Ovary (tissue), 3 donors: Measurements from ENCODE around the gene SMIM10L1.

ENCODE experiments used
- CTCF ChIP-seq, 3 donors: fragments of 450-650 bp in 2 of 3; fragments of 200-600 bp in 1 of 3; IDR thresholded peaks; one replicate each; pipeline versions ENCODE4 v1.5.1 to v1.8.0; 2016 to 2022; ENCODE audit warnings: antibody characterized with exemption in 3 of 3, mild to moderate bottlenecking in 1 of 3
- EP300 ChIP-seq: sonication (generic); formaldehyde crosslinking; IDR thresholded peaks from one replicate; pipeline ENCODE4 v1.6.1; 2017; ENCODE audit warnings: antibody characterized with exemption
- donor health status: DM: no; HTN: no; CAD: no.

GRCh38 chr12:11204173-11204572, 33.2 kb downstream of the SMIM10L1 start:
- TF ChIP-seq CTCF (IDR thresholded peaks at IDR 0.05): no peak
- no peak for TF ChIP-seq EP300
